H9 (cell line): ENCODE data around the gene TSPAN9. TPM values are rescaled to one million over a fixed set of nuclear protein-coding genes. Genes with fewer than 3 reads are reported as not detected.

ENCODE experiments used
- DNase-seq: peaks from one replicate; pipeline ENCODE4 v3.0.0-alpha.2; 2017
- H2AFZ ChIP-seq: one replicate; pipeline ENCODE4 v1.6.1; 2013; ENCODE audit warnings: mild to moderate bottlenecking, low read length, control low read depth, moderate library complexity
- H2AK5ac ChIP-seq: 2 replicates; pipeline ENCODE4 v1.6.1; 2013; ENCODE audit warnings: low read length, control low read depth, mixed read lengths; ENCODE audit not compliant: insufficient read length
- H2BK120ac ChIP-seq: one replicate; pipeline ENCODE4 v1.6.1; 2013; ENCODE audit warnings: low read depth, mild to moderate bottlenecking, low read length, control low read depth, inconsistent platforms; ENCODE audit not compliant: poor library complexity, severe bottlenecking
- H2BK12ac ChIP-seq: 2 replicates; pipeline ENCODE4 v1.6.1; 2013; ENCODE audit warnings: low read length, control low read depth, mixed read lengths, low read depth; ENCODE audit not compliant: insufficient read length
- H2BK15ac ChIP-seq: 2 replicates; pipeline ENCODE4 v1.6.1; 2013; ENCODE audit warnings: low read depth, low read length, control low read depth
- H2BK20ac ChIP-seq: one replicate; pipeline ENCODE4 v1.6.1; 2013; ENCODE audit warnings: low read depth, mild to moderate bottlenecking, low read length, control low read depth, inconsistent platforms; ENCODE audit not compliant: poor library complexity, severe bottlenecking
- H2BK5ac ChIP-seq: 2 replicates; pipeline ENCODE4 v1.6.1; 2013; ENCODE audit warnings: low read length, control low read depth, mixed read lengths; ENCODE audit not compliant: insufficient read length
- H3K14ac ChIP-seq: 2 replicates; pipeline ENCODE4 v1.6.1; 2013; ENCODE audit warnings: low read length, control low read depth; ENCODE audit not compliant: insufficient read depth
- H3K18ac ChIP-seq: 2 replicates; pipeline ENCODE4 v1.6.1; 2013; ENCODE audit warnings: low read depth, mild to moderate bottlenecking, mixed read lengths, low read length, control low read depth; ENCODE audit not compliant: insufficient read length
- H3K23ac ChIP-seq: 2 replicates; pipeline ENCODE4 v1.6.1; 2013; ENCODE audit warnings: low read length, control low read depth, mixed read lengths, low read depth; ENCODE audit not compliant: insufficient read length
- H3K23me2 ChIP-seq: 2 replicates; pipeline ENCODE4 v1.6.1; 2013; ENCODE audit warnings: low read depth, mild to moderate bottlenecking, mixed read lengths, low read length, control low read depth; ENCODE audit not compliant: insufficient read length, poor library complexity, severe bottlenecking
- H3K27ac ChIP-seq: 2 replicates; pipeline ENCODE4 v1.5.1; 2013; ENCODE audit warnings: low read length, control low read depth, mixed read lengths, low read depth; ENCODE audit not compliant: insufficient read length
- H3K27me3 ChIP-seq: 2 replicates; pipeline ENCODE4 v1.6.1; 2013; ENCODE audit warnings: low read length, control low read depth, inconsistent platforms; ENCODE audit not compliant: insufficient read depth
- H3K4ac ChIP-seq: 2 replicates; pipeline ENCODE4 v1.6.1; 2013; ENCODE audit warnings: low read depth, mild to moderate bottlenecking, control low read depth, inconsistent platforms, low read length, moderate library complexity
- H3K4me1 ChIP-seq: 2 replicates; pipeline ENCODE4 v1.6.1; 2013; ENCODE audit warnings: low read length, control low read depth, inconsistent platforms; ENCODE audit not compliant: insufficient read depth
- H3K4me2 ChIP-seq: 2 replicates; pipeline ENCODE4 v1.6.1; 2013; ENCODE audit warnings: low read length, control low read depth, mixed read lengths; ENCODE audit not compliant: insufficient read length, insufficient read depth
- H3K56ac ChIP-seq: 2 replicates; pipeline ENCODE4 v1.6.1; 2013; ENCODE audit warnings: low read depth, mild to moderate bottlenecking, mixed read lengths, low read length, control low read depth; ENCODE audit not compliant: insufficient read length
- H3K79me1 ChIP-seq: 2 replicates; pipeline ENCODE4 v1.6.1; 2013; ENCODE audit warnings: low read depth, mild to moderate bottlenecking, moderate library complexity, low read length, control low read depth, inconsistent platforms; ENCODE audit not compliant: insufficient read depth, poor library complexity, severe bottlenecking
- H3K79me2 ChIP-seq: 2 replicates; pipeline ENCODE4 v1.6.1; 2013; ENCODE audit warnings: low read length, control low read depth, inconsistent platforms; ENCODE audit not compliant: insufficient read depth
- H3K9ac ChIP-seq: 2 replicates; pipeline ENCODE4 v1.6.1; 2013; ENCODE audit warnings: low read length, control low read depth, mixed read lengths; ENCODE audit not compliant: insufficient read length; ENCODE audit errors: extremely low read depth
- H3K9me3 ChIP-seq: one replicate; pipeline ENCODE4 v1.6.1; 2013; ENCODE audit warnings: low read depth, low read length, inconsistent platforms; ENCODE audit not compliant: control insufficient read depth
- H3T11ph ChIP-seq: one replicate; pipeline ENCODE4 v1.6.1; 2013; ENCODE audit warnings: mild to moderate bottlenecking, low read length, control low read depth, inconsistent platforms
- H4K20me1 ChIP-seq: one replicate; pipeline ENCODE4 v1.6.1; 2013; ENCODE audit not compliant: control insufficient read depth, insufficient read length, insufficient read depth
- H4K5ac ChIP-seq: 2 replicates; pipeline ENCODE4 v1.6.1; 2013; ENCODE audit warnings: low read depth, mild to moderate bottlenecking, mixed read lengths, low read length, control low read depth; ENCODE audit not compliant: insufficient read length
- H4K8ac ChIP-seq: replicated peaks from 2 replicates; pipeline ENCODE4 v1.6.1; 2013; ENCODE audit warnings: low read length, control low read depth, mixed read lengths, low read depth; ENCODE audit not compliant: insufficient read length
- H4K91ac ChIP-seq: 2 replicates; pipeline ENCODE4 v1.6.1; 2013; ENCODE audit warnings: low read depth, mild to moderate bottlenecking, moderate library complexity, mixed read lengths, low read length, control low read depth; ENCODE audit not compliant: insufficient read length
- H3K27ac Mint-ChIP-seq, 3 experiments: 2 replicates in 2 of 3; 3 replicates in 1 of 3; pipeline ENCODE4 v1.8.0; 2020 to 2021; ENCODE audit warnings: mixed read lengths in 3 of 3, mild to moderate bottlenecking in 1 of 3, moderate library complexity in 1 of 3
- H3K27me3 Mint-ChIP-seq: 2 replicates; pipeline ENCODE4 v1.8.0; 2021; ENCODE audit warnings: low read depth, mild to moderate bottlenecking, moderate library complexity, mixed read lengths
- H3K36me3 Mint-ChIP-seq, 3 experiments: 2 replicates in 2 of 3; 3 replicates in 1 of 3; pipeline ENCODE4 v1.8.0; 2020 to 2021; ENCODE audit warnings: low read depth in 3 of 3, mixed read lengths in 3 of 3; ENCODE audit not compliant: insufficient read depth in 1 of 3
- H3K4me1 Mint-ChIP-seq, 2 experiments: 2 replicates each; pipeline ENCODE4 v1.8.0; 2020; ENCODE audit warnings: mixed read lengths in 2 of 2
- H3K4me3 Mint-ChIP-seq, 2 experiments: 2 replicates in 1 of 2; 3 replicates in 1 of 2; pipeline ENCODE4 v1.8.0; 2020 to 2021; ENCODE audit warnings: mild to moderate bottlenecking in 2 of 2, mixed read lengths in 2 of 2, moderate library complexity in 1 of 2
- H3K9me3 Mint-ChIP-seq, 2 experiments: 2 replicates in 1 of 2; 3 replicates in 1 of 2; pipeline ENCODE4 v1.8.0; 2020; ENCODE audit warnings: mild to moderate bottlenecking in 2 of 2, mixed read lengths in 2 of 2, moderate library complexity in 1 of 2
- CTCF ChIP-seq: fragments of 200-600 bp; sonication (generic); conservative IDR thresholded peaks from 3 replicates; pipeline ENCODE4 v1.8.0; 2021; ENCODE audit warnings: antibody characterized with exemption, mild to moderate bottlenecking
- WGBS: extraction: QIAGEN DNeasy Blood & Tissue Kit; methylation state at CpG from one replicate; pipeline ENCODE4 v1.1.7; 2013; ENCODE audit warnings: missing lambda C conversion rate, low lambda C conversion rate, mixed read lengths; ENCODE audit not compliant: insufficient read length; ENCODE audit errors: extremely low coverage; 5-methylcytosine and 5-hydroxymethylcytosine counted together
- total RNA-seq: library from RNA; stranded (reverse); gene quantifications from 2 replicates; pipeline ENCODE4 v1.2.1, GENCODE V29; 2021

The TSPAN9 gene
- total RNA-seq, 1 experiment from 2014 or later = 19.0 TPM

- peaks cover 8% of the 10 kb centered on the region for H3K27me3 Mint-ChIP-seq
- H3K27me3 ChIP-seq = no peaks in the 10 kb centered on the region
- no peak overlapping the region for H2BK12ac ChIP-seq
- no peak overlapping the region for H3T11ph ChIP-seq
- H3K36me3 Mint-ChIP-seq = peaks cover 11 to 22% (median 16%) of the 10 kb centered on the region in 3 experiments
- no peak overlapping the region for H3K4ac ChIP-seq
- H4K91ac ChIP-seq = no peak overlapping the region
- peaks cover 46 to 54% of the 10 kb centered on the region in 2 experiments for H3K4me1 Mint-ChIP-seq
- peaks cover 5% of the 10 kb centered on the region; the same call in 1 of the 2 replicates for H3K4me1 ChIP-seq
- H3K4me2 ChIP-seq = no peak overlapping the region
- no peaks in the 10 kb centered on the region for H4K20me1 ChIP-seq
- peak overlapping the region; percentile 10 to 49; a peak in 1 of 5 replicates for H3K4me3 Mint-ChIP-seq
- H3K18ac ChIP-seq = no peak overlapping the region
- no peak overlapping the region for H2BK20ac ChIP-seq
- H3K27ac Mint-ChIP-seq = peak overlapping the region in 1 of 3 experiments; percentile 91; a peak in 3 of 7 replicates
- no CpG with 5 or more reads among the region's 6 CpGs for WGBS
- no peak overlapping the region for H4K5ac ChIP-seq
- no peak overlapping the region for H3K56ac ChIP-seq
- no peak overlapping the region for H2BK15ac ChIP-seq
- no peak overlapping the region for H2BK120ac ChIP-seq
- H2AFZ ChIP-seq = no peak overlapping the region
- H4K8ac ChIP-seq = no peak overlapping the region
- no peak for DNase-seq
- TF ChIP-seq CTCF = no peak
- H3K9me3 ChIP-seq = no peaks in the 10 kb centered on the region
- H3K23ac ChIP-seq = no peak overlapping the region
- H3K79me2 ChIP-seq = no peaks in the 10 kb centered on the region
- no peak overlapping the region for H3K14ac ChIP-seq
- no peak overlapping the region for H3K9ac ChIP-seq
- no peaks in the 10 kb centered on the region for H3K79me1 ChIP-seq
- H2AK5ac ChIP-seq = no peak overlapping the region
- H3K23me2 ChIP-seq = no peaks in the 10 kb centered on the region
- no peak overlapping the region for H3K27ac ChIP-seq
- no peak overlapping the region for H2BK5ac ChIP-seq
- H3K9me3 Mint-ChIP-seq = peaks cover 3% of the 10 kb centered on the region in 2 experiments; a peak in 3 of 5 replicates
Measured at GRCh38 chr12:3083241-3083920, 6.2 kb downstream of the TSPAN9 start.
